GM12864 (cell line): Measurements from ENCODE around the gene GNGT2.

Experiments used
- DNase-seq: peaks from one replicate; pipeline ENCODE4 v3.0.0-alpha.2; 2011; ENCODE audit warnings: low read depth
- H3K4me3 ChIP-seq: 2 replicates; pipeline ENCODE4 v1.5.1; 2011; ENCODE audit warnings: mild to moderate bottlenecking, low read depth, low read length, control low read depth
- TF ChIP-seq, protein P1 (sequence below): IDR thresholded peaks from 2 replicates; pipeline ENCODE4 v1.5.1; 2011; ENCODE audit warnings: low read depth, mild to moderate bottlenecking, moderate library complexity, low read length, control low read depth, inconsistent platforms; ENCODE audit errors: missing control alignments

Gene GNGT2

DNA sequence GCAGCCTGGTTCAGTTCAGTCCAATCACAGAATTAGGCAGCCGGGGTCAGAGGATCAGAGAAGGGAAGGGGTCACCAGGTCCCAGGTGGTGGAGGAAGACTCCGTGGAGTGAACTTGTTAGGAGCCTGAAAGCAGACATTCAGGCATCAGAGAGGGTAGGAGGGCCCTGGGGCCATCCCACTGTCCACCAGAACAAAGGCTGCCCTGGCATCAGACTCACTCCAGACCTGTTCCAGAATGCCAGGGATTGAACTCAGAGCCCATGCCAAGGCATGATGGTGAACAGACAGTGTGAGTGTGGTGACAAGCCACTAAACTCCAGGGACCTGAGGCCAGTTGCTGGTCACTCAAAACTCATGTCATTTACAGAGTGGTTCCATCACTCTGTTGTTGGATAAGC lies 40.2 kb downstream of the GNGT2 start:
- no peak overlapping the region for H3K4me3 ChIP-seq
- TF ChIP-seq, protein P1, sequence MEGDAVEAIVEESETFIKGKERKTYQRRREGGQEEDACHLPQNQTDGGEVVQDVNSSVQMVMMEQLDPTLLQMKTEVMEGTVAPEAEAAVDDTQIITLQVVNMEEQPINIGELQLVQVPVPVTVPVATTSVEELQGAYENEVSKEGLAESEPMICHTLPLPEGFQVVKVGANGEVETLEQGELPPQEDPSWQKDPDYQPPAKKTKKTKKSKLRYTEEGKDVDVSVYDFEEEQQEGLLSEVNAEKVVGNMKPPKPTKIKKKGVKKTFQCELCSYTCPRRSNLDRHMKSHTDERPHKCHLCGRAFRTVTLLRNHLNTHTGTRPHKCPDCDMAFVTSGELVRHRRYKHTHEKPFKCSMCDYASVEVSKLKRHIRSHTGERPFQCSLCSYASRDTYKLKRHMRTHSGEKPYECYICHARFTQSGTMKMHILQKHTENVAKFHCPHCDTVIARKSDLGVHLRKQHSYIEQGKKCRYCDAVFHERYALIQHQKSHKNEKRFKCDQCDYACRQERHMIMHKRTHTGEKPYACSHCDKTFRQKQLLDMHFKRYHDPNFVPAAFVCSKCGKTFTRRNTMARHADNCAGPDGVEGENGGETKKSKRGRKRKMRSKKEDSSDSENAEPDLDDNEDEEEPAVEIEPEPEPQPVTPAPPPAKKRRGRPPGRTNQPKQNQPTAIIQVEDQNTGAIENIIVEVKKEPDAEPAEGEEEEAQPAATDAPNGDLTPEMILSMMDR = no peak
- no peak for DNase-seq

DNA sequence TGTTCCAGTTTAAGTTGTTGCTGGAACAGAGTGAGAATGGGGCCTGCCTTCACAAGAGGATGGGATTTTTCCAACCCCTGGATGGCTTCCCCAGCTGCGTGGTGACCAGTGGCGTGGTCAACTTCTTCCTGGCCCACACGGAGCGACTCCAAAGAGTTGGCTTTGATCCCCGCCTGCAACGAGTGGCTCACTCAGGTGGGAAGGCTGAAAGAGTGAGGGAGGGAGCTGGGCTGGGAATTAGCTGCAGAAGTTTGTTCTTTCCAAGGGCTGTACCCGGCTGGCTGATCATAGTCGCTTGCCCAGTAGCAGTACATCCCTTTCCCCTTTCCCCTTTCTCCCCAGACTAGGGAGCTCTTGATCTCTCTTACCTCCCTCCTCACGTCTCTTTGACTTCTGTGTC lies 41.7 kb downstream of the GNGT2 start:
- TF ChIP-seq, protein P1 = no peak
- no peak overlapping the region for H3K4me3 ChIP-seq
- DNase-seq = no peak

DNA sequence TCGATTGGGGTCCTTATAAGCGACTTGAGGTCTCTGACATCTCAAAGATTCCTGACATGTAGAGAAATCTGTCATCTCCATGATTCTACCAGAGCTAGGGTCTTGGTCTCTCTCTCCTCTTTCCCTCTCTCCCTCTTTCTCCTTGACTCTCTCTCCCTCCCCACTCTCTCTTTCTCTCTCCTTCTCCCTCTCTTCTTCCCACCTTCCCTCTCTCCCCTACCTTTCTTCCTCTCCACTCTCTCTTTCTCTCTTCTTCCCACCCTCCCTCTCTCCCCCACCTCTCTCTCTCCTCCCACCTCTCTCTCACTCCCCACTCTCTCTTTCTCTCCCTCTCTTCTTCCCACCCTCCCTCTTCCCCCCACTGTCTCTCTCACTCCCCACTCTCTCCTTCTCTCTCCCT lies 45.2 kb downstream of the GNGT2 start:
- no peak for DNase-seq
- no peak overlapping the region for H3K4me3 ChIP-seq
- TF ChIP-seq, protein P1 = no peak

DNA sequence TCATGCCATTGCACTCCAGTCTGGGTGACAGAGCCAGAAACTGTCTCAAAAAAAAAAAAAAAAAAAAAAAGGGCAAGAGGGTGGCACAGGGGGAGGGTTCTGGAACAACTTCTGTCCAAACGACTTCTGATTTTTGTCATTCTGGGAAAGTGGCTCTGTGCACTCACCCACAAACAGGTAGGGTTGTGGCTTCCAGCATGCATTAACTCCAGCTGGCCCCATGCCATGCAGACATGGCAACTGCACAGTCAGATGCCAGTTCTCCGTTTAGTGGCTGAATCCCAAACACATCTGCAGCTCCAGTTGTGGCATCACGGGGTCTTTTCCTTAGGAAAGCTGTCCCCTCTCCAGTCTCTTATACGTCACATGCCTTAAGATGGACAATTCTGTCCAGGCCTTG lies 47.5 kb downstream of the GNGT2 start:
- no peak for DNase-seq
- no peak overlapping the region for H3K4me3 ChIP-seq

DNA sequence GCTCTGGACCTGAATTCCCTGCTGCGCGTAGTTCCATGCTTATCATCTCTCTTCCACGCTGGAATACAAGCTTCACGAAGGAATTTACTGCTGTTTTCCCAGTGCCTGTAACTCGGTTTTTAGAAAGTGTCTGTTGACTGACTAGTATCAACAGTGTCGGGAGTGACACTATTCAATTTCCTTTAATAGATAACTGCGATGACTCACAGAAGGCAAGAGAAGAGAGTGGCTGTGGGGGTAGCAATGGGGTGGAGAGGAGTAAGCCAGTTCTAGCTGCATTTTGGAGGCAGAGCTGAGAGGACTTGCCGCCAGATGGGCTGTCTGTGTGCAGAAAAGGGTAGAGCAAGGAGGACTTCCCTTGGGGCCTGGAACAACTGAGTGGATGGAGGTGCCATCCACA lies 52.6 kb downstream of the GNGT2 start:
- TF ChIP-seq, protein P1 = no peak
- H3K4me3 ChIP-seq = no peak overlapping the region
- no peak for DNase-seq

More for the DNA sequence above, 47.5 kb downstream of the GNGT2 start:
- TF ChIP-seq, protein P1 = no peak

DNA sequence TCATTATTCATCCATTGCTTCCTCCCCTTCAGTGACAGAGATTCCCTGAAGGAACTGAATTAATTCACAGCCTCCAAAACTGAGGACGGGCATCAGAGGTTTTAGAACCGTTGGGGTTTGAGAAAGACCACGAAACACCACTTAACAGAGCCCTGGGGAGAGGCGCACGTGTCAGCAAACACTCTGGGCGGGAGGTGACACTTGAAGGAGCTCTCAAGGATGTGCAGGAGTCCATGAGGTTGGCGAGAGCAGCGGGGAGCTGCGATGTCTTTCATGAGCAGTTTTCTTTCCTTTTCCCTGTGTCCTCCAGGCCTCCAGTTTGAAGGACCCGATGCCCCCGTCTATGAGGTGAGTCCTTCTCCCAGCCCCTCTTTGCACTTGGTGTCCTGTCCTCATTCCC lies 54.1 kb downstream of the GNGT2 start:
- TF ChIP-seq, protein P1 = no peak
- DNase-seq = no peak
- no peak overlapping the region for H3K4me3 ChIP-seq
